Hepatocyte (in vitro differentiated cells): ENCODE results near the gene GNG12. TPM values are rescaled to one million over a fixed set of nuclear protein-coding genes. Genes with fewer than 3 reads are reported as not detected.

Experiments
- DNase-seq: peaks from one replicate; pipeline ENCODE4 v3.0.0-alpha.2; 2016; ENCODE audit warnings: low spot score
- H2AFZ ChIP-seq: fragments of 200-600 bp; sonication (generic); 2 replicates; pipeline ENCODE4 v1.6.0; 2016; ENCODE audit warnings: antibody characterized with exemption, mild to moderate bottlenecking
- H3K27ac ChIP-seq: fragments of 200-600 bp; sonication (generic); 2 replicates; pipeline ENCODE4 v1.5.1; 2016; ENCODE audit warnings: mild to moderate bottlenecking
- H3K27me3 ChIP-seq: fragments of 200-600 bp; sonication (generic); 2 replicates; pipeline ENCODE4 v1.6.1; 2016
- H3K36me3 ChIP-seq: fragments of 200-600 bp; sonication (generic); replicated peaks from 2 replicates; pipeline ENCODE4 v1.5.1; 2016; ENCODE audit warnings: low read depth; ENCODE audit not compliant: insufficient read depth
- H3K4me1 ChIP-seq: fragments of 200-600 bp; sonication (generic); 2 replicates; pipeline ENCODE4 v1.5.1; 2016; ENCODE audit warnings: mild to moderate bottlenecking, moderate library complexity; ENCODE audit not compliant: insufficient read depth
- H3K4me2 ChIP-seq: fragments of 200-600 bp; sonication (generic); 2 replicates; pipeline ENCODE4 v1.6.0; 2016
- H3K4me3 ChIP-seq: fragments of 200-600 bp; sonication (generic); 2 replicates; pipeline ENCODE4 v1.5.1; 2016; ENCODE audit warnings: mild to moderate bottlenecking
- H3K79me2 ChIP-seq: fragments of 200-600 bp; sonication (generic); 2 replicates; pipeline ENCODE4 v1.6.0; 2017; ENCODE audit warnings: mild to moderate bottlenecking
- H3K9me2 ChIP-seq: fragments of 200-600 bp; sonication (generic); replicated peaks from 2 replicates; pipeline ENCODE4 v1.6.0; 2017; ENCODE audit warnings: mild to moderate bottlenecking; ENCODE audit not compliant: insufficient read depth
- H3K9me3 ChIP-seq: fragments of 200-600 bp; sonication (generic); 2 replicates; pipeline ENCODE4 v1.5.1; 2016; ENCODE audit warnings: low read depth, mild to moderate bottlenecking
- H4K20me1 ChIP-seq: fragments of 200-600 bp; sonication (generic); 2 replicates; pipeline ENCODE4 v1.6.0; 2016; ENCODE audit warnings: mild to moderate bottlenecking; ENCODE audit not compliant: insufficient read depth, poor library complexity, severe bottlenecking
- EZH2 ChIP-seq: fragments of 200-600 bp; sonication (generic); IDR thresholded peaks from 2 replicates; pipeline ENCODE4 v1.6.1; 2016; ENCODE audit warnings: antibody characterized with exemption, mild to moderate bottlenecking, borderline replicate concordance
- EZH2phosphoT487 ChIP-seq: fragments of 200-600 bp; sonication (generic); IDR thresholded peaks from one replicate; pipeline ENCODE4 v1.6.1; 2018; ENCODE audit warnings: antibody characterized with exemption, mild to moderate bottlenecking, low read depth, moderate library complexity; ENCODE audit not compliant: unreplicated experiment, severe bottlenecking
- WGBS: methylation state at CpG from one replicate; pipeline ENCODE4 v1.1.6; 2016; ENCODE audit warnings: low lambda C conversion rate; ENCODE audit errors: missing lambda C conversion rate; 5-methylcytosine and 5-hydroxymethylcytosine counted together
- polyA plus RNA-seq: library from polyadenylated mRNA; unstranded; fragments of >200 nt; fragmentation: Nextera tagmentation; extraction: Ambion mirVana; gene quantifications from 2 replicates; pipeline ENCODE4 v1.2.1, GENCODE V29; 2016
- total RNA-seq: library from RNA; depleted of rRNA; stranded (reverse); fragments of >200 nt; gene quantifications from 2 replicates; pipeline ENCODE4 v1.2.3, GENCODE V29; 2014
- TF ChIP-seq, protein P1 (sequence below): fragments of 200-600 bp; sonication (generic); IDR thresholded peaks from 2 replicates; pipeline ENCODE4 v1.5.1; 2016; ENCODE audit warnings: antibody characterized with exemption, mild to moderate bottlenecking; ENCODE audit not compliant: poor library complexity

Gene GNG12
- total and polyA plus RNA-seq, 2 experiments from 2014 or later, result 49.6 to 108 TPM

DNA sequence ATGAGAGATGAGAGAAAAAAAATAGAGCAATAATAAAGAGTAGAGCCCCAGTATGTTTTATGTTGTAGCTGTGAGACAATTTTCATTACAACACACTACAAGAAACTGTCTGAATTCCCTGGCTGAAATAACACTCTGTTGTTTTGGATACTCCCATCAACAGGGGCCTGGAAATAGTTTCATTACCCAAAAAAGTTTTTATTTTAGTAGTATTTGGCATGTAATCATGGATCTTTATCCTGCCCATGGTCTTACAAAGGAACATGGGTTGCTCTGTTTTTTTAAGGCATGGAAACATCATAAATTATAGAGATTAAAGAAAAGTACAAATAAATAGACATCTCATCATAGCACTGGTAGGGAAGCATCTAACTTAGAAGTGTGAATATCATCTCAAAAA lies 56.3 kb downstream of the GNG12 start:
- Histone ChIP-seq H3K9me3 (no peaks in the 10 kb centered on the region), H3K4me1 (no peaks in the 10 kb centered on the region), H3K9me2 (no peaks in the 10 kb centered on the region), H3K79me2 (peaks cover 45% of the 10 kb centered on the region), H3K27me3 (no peaks in the 10 kb centered on the region), H3K4me2 (no peak overlapping the region), H4K20me1 (no peaks in the 10 kb centered on the region), H2AFZ (no peak overlapping the region), H3K27ac (no peak overlapping the region), H3K4me3 (no peak overlapping the region), H3K36me3 (no peaks in the 10 kb centered on the region)
- DNase-seq, result no peak
- TF ChIP-seq, protein P1, sequence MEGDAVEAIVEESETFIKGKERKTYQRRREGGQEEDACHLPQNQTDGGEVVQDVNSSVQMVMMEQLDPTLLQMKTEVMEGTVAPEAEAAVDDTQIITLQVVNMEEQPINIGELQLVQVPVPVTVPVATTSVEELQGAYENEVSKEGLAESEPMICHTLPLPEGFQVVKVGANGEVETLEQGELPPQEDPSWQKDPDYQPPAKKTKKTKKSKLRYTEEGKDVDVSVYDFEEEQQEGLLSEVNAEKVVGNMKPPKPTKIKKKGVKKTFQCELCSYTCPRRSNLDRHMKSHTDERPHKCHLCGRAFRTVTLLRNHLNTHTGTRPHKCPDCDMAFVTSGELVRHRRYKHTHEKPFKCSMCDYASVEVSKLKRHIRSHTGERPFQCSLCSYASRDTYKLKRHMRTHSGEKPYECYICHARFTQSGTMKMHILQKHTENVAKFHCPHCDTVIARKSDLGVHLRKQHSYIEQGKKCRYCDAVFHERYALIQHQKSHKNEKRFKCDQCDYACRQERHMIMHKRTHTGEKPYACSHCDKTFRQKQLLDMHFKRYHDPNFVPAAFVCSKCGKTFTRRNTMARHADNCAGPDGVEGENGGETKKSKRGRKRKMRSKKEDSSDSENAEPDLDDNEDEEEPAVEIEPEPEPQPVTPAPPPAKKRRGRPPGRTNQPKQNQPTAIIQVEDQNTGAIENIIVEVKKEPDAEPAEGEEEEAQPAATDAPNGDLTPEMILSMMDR, result no peak
- TF ChIP-seq EZH2phosphoT487 (no peak), EZH2 (no peak)

DNA sequence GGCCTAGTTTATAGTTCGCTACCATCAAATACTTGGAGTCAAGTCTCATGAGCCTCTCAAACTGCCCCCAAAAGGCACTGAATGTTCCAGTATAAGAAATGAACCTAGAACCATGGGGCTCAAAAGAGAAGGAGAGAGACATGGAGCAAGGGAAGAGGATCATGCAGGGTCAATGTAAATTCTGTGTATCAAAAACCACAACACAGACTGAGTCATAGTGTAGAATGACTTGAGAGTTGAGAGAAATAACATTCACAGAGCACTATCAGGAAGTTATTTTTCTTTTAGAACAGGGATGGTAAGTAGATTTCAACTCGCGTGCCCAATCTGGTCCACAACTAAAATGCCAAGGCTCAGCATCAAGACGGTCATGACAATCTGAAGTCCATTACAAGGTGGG lies 59.8 kb downstream of the GNG12 start:
- no peak for DNase-seq
- H3K9me3 ChIP-seq, result no peaks in the 10 kb centered on the region
- WGBS, result 93% methylated on average over 4 of the region's 4 CpGs
- no peak overlapping the region for H3K27ac ChIP-seq
- no peaks in the 10 kb centered on the region for H3K36me3 ChIP-seq
- no peaks in the 10 kb centered on the region for H3K4me1 ChIP-seq
- TF ChIP-seq EZH2, result no peak
- TF ChIP-seq EZH2phosphoT487, result no peak
- TF ChIP-seq, protein P1, result no peak
- H3K79me2 ChIP-seq, result peaks cover 17% of the 10 kb centered on the region
- no peak overlapping the region for H3K4me3 ChIP-seq
- H4K20me1 ChIP-seq, result no peaks in the 10 kb centered on the region
- no peaks in the 10 kb centered on the region for H3K27me3 ChIP-seq
- no peaks in the 10 kb centered on the region for H3K9me2 ChIP-seq
- no peak overlapping the region for H3K4me2 ChIP-seq
- no peak overlapping the region for H2AFZ ChIP-seq

GRCh38 chr1:67771749-67772148 lies 61.5 kb downstream of the GNG12 start:
- WGBS, result 24% methylated on average over 1 of the region's 1 CpG
- H3K4me2 ChIP-seq, result no peak overlapping the region
- no peaks in the 10 kb centered on the region for H3K9me2 ChIP-seq
- peaks cover 9% of the 10 kb centered on the region for H3K79me2 ChIP-seq
- H2AFZ ChIP-seq, result no peak overlapping the region
- TF ChIP-seq, protein P1, result no peak
- no peak for TF ChIP-seq EZH2
- no peak for TF ChIP-seq EZH2phosphoT487
- no peak for DNase-seq
- H3K9me3 ChIP-seq, result no peaks in the 10 kb centered on the region
- H3K36me3 ChIP-seq, result no peaks in the 10 kb centered on the region
- H3K4me1 ChIP-seq, result peaks cover 6% of the 10 kb centered on the region
- no peak overlapping the region for H3K4me3 ChIP-seq
- no peaks in the 10 kb centered on the region for H4K20me1 ChIP-seq
- H3K27ac ChIP-seq, result no peak overlapping the region
- H3K27me3 ChIP-seq, result no peaks in the 10 kb centered on the region

GRCh38 chr1:67771152-67771551 lies 62.1 kb downstream of the GNG12 start:
- Histone ChIP-seq H2AFZ (no peak overlapping the region), H3K4me3 (no peak overlapping the region), H3K79me2 (peaks cover 7% of the 10 kb centered on the region), H3K27ac (peak overlapping the region; percentile 17), H3K4me2 (no peak overlapping the region), H3K27me3 (no peaks in the 10 kb centered on the region), H3K9me3 (no peaks in the 10 kb centered on the region), H4K20me1 (no peaks in the 10 kb centered on the region), H3K4me1 (peaks cover 11% of the 10 kb centered on the region), H3K36me3 (no peaks in the 10 kb centered on the region), H3K9me2 (no peaks in the 10 kb centered on the region)
- TF ChIP-seq, protein P1, result peak; percentile 15
- TF ChIP-seq EZH2phosphoT487, result no peak
- no peak for DNase-seq
- WGBS, result 91% methylated on average over 6 of the region's 6 CpGs
